Hepatocyte (in vitro differentiated cells): ENCODE data around the gene USP48.

ENCODE experiments used
- CTCF ChIP-seq: fragments of 200-600 bp; sonication (generic); IDR thresholded peaks from 2 replicates; pipeline ENCODE4 v1.5.1; 2016; ENCODE audit warnings: antibody characterized with exemption, mild to moderate bottlenecking; ENCODE audit not compliant: poor library complexity
- EZH2 ChIP-seq: fragments of 200-600 bp; sonication (generic); IDR thresholded peaks from 2 replicates; pipeline ENCODE4 v1.6.1; 2016; ENCODE audit warnings: antibody characterized with exemption, mild to moderate bottlenecking, borderline replicate concordance

- TF ChIP-seq CTCF (no peak), EZH2 (no peak)
These were observed 33.8 kb downstream of the USP48 start for GRCh38 chr1:21749109-21749508.
